Suprapubic skin (tissue), 4 donors: ENCODE results near the gene ZNF608.

Experiments
- CTCF ChIP-seq, 2 donors: fragments of 200-600 bp in 1 of 2; fragments of 450-650 bp in 1 of 2; sonication (generic) in 1 of 2; IDR thresholded peaks; one replicate each; pipeline ENCODE4 v1.5.1; 2016 to 2019; ENCODE audit warnings: antibody characterized with exemption in 2 of 2, mild to moderate bottlenecking in 1 of 2, moderate library complexity in 1 of 2
- EP300 ChIP-seq: sonication (generic); formaldehyde crosslinking; IDR thresholded peaks from one replicate; pipeline ENCODE4 v1.6.1; 2017; ENCODE audit warnings: antibody characterized with exemption
- POLR2A ChIP-seq, 2 donors: fragments of 450-650 bp; IDR thresholded peaks; one replicate each; pipeline ENCODE4 v1.6.1; 2017; ENCODE audit warnings: antibody characterized with exemption in 2 of 2, mild to moderate bottlenecking in 2 of 2, moderate library complexity in 2 of 2
- POLR2AphosphoS5 ChIP-seq, 3 donors: sonication (generic); formaldehyde crosslinking; IDR thresholded peaks; one replicate each; pipeline ENCODE4 v1.6.1; 2017; ENCODE audit warnings: antibody characterized with exemption in 3 of 3

DNA sequence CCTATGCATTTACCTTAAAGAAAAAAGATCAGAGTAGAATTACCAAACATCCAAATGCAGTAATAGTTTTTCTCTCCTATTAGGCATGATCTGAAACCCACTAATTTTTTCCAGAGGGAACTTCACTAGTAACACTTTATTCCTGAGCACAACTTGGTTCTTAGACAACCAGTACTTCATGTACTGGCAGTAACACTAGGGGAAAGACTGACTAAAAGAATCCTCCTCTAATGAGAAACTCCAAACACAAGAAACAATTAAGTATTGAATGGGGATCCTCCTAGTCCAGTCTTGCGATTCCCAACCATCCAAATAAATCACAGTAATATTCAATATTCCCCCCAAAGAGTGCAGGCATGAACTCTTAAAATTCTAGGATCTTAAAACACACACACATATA, 48.9 kb downstream of the ZNF608 start:
- TF ChIP-seq CTCF (IDR thresholded peaks at IDR 0.05) (no peak), POLR2A (IDR thresholded peaks at IDR 0.05) (no peak), POLR2AphosphoS5 (IDR thresholded peaks at IDR 0.05) (no peak), EP300 (no peak)
